ENCODE measurements around the gene ATG3. TPM values are rescaled to one million over a fixed set of nuclear protein-coding genes. Genes with fewer than 3 reads are reported as not detected.

The ATG3 gene
- total RNA-seq, 1 experiment from 2014 or later = 59.3 TPM

GRCh38 chr3:112598731-112599130, 37.0 kb upstream of the ATG3 start:
- Histone ChIP-seq H3K56ac (ENCODE audit: insufficient read length, low read depth, low read length) (no peak overlapping the region), H3T11ph (ENCODE audit: low read length) (no peak overlapping the region), H3K27ac (ENCODE audit: insufficient read length, low read depth, low read length) (no peak overlapping the region), H3K23ac (ENCODE audit: insufficient read length, low read depth, low read length) (no peak overlapping the region), H4K8ac (replicated peaks; ENCODE audit: insufficient read length, low read depth, low read length) (no peak overlapping the region), H3K14ac (ENCODE audit: insufficient read depth, low read length) (no peak overlapping the region), H2AK5ac (ENCODE audit: insufficient read length, low read length) (no peak overlapping the region), H4K91ac (ENCODE audit: insufficient read length, low read depth, low read length) (no peak overlapping the region), H2BK120ac (ENCODE audit: low read depth, low read length, poor library complexity, severe bottlenecking) (no peak overlapping the region), H2BK20ac (ENCODE audit: low read depth, low read length, poor library complexity, severe bottlenecking) (no peak overlapping the region), H3K9me3 (ENCODE audit: control insufficient read depth, low read depth, low read length) (no peaks in the 10 kb centered on the region), H3K9ac (ENCODE audit: extremely low read depth, insufficient read length, low read length) (no peak overlapping the region), H3K4ac (ENCODE audit: low read depth, low read length) (no peak overlapping the region), H3K79me2 (ENCODE audit: insufficient read depth, low read length) (no peaks in the 10 kb centered on the region), H2AFZ (ENCODE audit: low read length) (no peak overlapping the region), H4K5ac (ENCODE audit: insufficient read length, low read depth, low read length) (no peak overlapping the region), H2BK15ac (ENCODE audit: low read depth, low read length) (no peak overlapping the region), H4K20me1 (ENCODE audit: control insufficient read depth, insufficient read depth, insufficient read length) (no peaks in the 10 kb centered on the region), H3K79me1 (ENCODE audit: insufficient read depth, low read depth, low read length, poor library complexity, severe bottlenecking) (no peaks in the 10 kb centered on the region), H2BK12ac (ENCODE audit: insufficient read length, low read depth, low read length) (no peak overlapping the region), H3K23me2 (ENCODE audit: insufficient read length, low read depth, low read length, poor library complexity, severe bottlenecking) (no peaks in the 10 kb centered on the region), H2BK5ac (ENCODE audit: insufficient read length, low read length) (no peak overlapping the region), H3K4me2 (ENCODE audit: insufficient read depth, insufficient read length, low read length) (no peak overlapping the region), H3K27me3 (ENCODE audit: insufficient read depth, low read length) (no peaks in the 10 kb centered on the region), H3K18ac (ENCODE audit: insufficient read length, low read depth, low read length) (no peak overlapping the region), H3K4me1 (ENCODE audit: insufficient read depth, low read length) (no peaks in the 10 kb centered on the region)
- no peaks in the 10 kb centered on the region for H3K9me3 Mint-ChIP-seq
- H3K4me1 Mint-ChIP-seq = peaks cover 9 to 11% of the 10 kb centered on the region in 2 experiments; a peak in 3 of 4 replicates
- H3K4me3 Mint-ChIP-seq = no peak overlapping the region
- DNase-seq = no peak
- 0 out of 7 replicates have a peak, but pooled peaks cover 0 to 4% (median 0%) of the 10 kb centered on the region in 3 experiments for H3K36me3 Mint-ChIP-seq (ENCODE audit: insufficient read depth in 1 of 3, low read depth in 3 of 3)
- no peaks in the 10 kb centered on the region for H3K27me3 Mint-ChIP-seq (ENCODE audit: low read depth)
- no peak for TF ChIP-seq CTCF (conservative IDR thresholded peaks at IDR 0.05)
- no peak overlapping the region for H3K27ac Mint-ChIP-seq

Data from H9 (cell line).